DOHH2 (cell line): ENCODE data around the gene TMSB10.

Source experiments
- H3F3A ChIP-seq: fragments of 200-600 bp; sonication (generic), shearing (Covaris generic); 2 replicates; pipeline ENCODE4 v1.6.0; 2016; ENCODE audit warnings: antibody characterized with exemption, mild to moderate bottlenecking; ENCODE audit not compliant: control insufficient read depth, insufficient read depth
- H3K27ac ChIP-seq: fragments of 200-600 bp; sonication (generic); 2 replicates; pipeline ENCODE4 v1.5.1; 2014; ENCODE audit warnings: low read depth, mild to moderate bottlenecking, low read length, moderate library complexity
- H3K27me3 ChIP-seq: fragments of 200-600 bp; sonication (generic); 2 replicates; pipeline ENCODE4 v1.6.1; 2014; ENCODE audit warnings: mild to moderate bottlenecking, low read length, mixed read lengths; ENCODE audit not compliant: control insufficient read depth
- H3K36me3 ChIP-seq: fragments of 200-600 bp; sonication (generic); 2 replicates; pipeline ENCODE4 v1.6.1; 2014; ENCODE audit warnings: mild to moderate bottlenecking, low read length, moderate library complexity, mixed read lengths; ENCODE audit not compliant: control insufficient read depth
- H3K4me1 ChIP-seq: fragments of 200-600 bp; sonication (generic); 2 replicates; pipeline ENCODE4 v1.6.1; 2014; ENCODE audit warnings: mild to moderate bottlenecking, low read length, mixed read lengths; ENCODE audit not compliant: control insufficient read depth
- H3K4me2 ChIP-seq: fragments of 200-600 bp; sonication (generic); 2 replicates; pipeline ENCODE4 v1.6.0; 2014; ENCODE audit warnings: mild to moderate bottlenecking, low read length, moderate library complexity
- H3K4me3 ChIP-seq: fragments of 200-600 bp; sonication (generic); 2 replicates; pipeline ENCODE4 v1.5.1; 2014; ENCODE audit warnings: mild to moderate bottlenecking, low read length, mixed read lengths
- H3K79me2 ChIP-seq: fragments of 200-600 bp; sonication (generic); 2 replicates; pipeline ENCODE4 v1.6.1; 2014; ENCODE audit warnings: mild to moderate bottlenecking, low read length, mixed read lengths; ENCODE audit not compliant: control insufficient read depth
- H3K9me2 ChIP-seq: fragments of 200-600 bp; sonication (generic); replicated peaks from 2 replicates; pipeline ENCODE4 v1.6.1; 2014; ENCODE audit warnings: mild to moderate bottlenecking, low read length, mixed read lengths; ENCODE audit not compliant: control insufficient read depth
- H3K9me3 ChIP-seq: fragments of 200-600 bp; sonication (generic); 2 replicates; pipeline ENCODE4 v1.6.1; 2014; ENCODE audit warnings: antibody characterized with exemption, low read length, mixed read lengths; ENCODE audit not compliant: control insufficient read depth, insufficient read depth
- H4K20me1 ChIP-seq: fragments of 200-600 bp; sonication (generic); 2 replicates; pipeline ENCODE4 v1.6.0; 2014; ENCODE audit warnings: low read depth, mild to moderate bottlenecking, antibody characterized with exemption, low read length, moderate library complexity; ENCODE audit not compliant: control insufficient read depth, insufficient read depth
- CTCF ChIP-seq: fragments of 200-600 bp; sonication (generic); IDR thresholded peaks from one replicate; pipeline ENCODE4 v1.5.1; 2014; ENCODE audit warnings: antibody characterized with exemption, mild to moderate bottlenecking, low read depth, low read length; ENCODE audit not compliant: poor library complexity, severe bottlenecking
- EZH2phosphoT487 ChIP-seq: fragments of 200-600 bp; sonication (generic); IDR thresholded peaks from 2 replicates; pipeline ENCODE4 v1.6.1; 2017; ENCODE audit warnings: borderline replicate concordance, mild to moderate bottlenecking, antibody characterized with exemption, low read length, moderate library complexity, mixed read lengths

The TMSB10 gene

GRCh38 chr2:84891355-84892010 lies 14.0 kb upstream of the TMSB10 start:
- H3K4me1 ChIP-seq: peaks cover 52% of the 10 kb centered on the region
- peaks cover 23% of the 10 kb centered on the region for H3F3A ChIP-seq
- H3K79me2 ChIP-seq: no peaks in the 10 kb centered on the region
- H3K4me2 ChIP-seq: no peak overlapping the region
- no peaks in the 10 kb centered on the region for H4K20me1 ChIP-seq
- no peaks in the 10 kb centered on the region for H3K27me3 ChIP-seq
- H3K36me3 ChIP-seq: no peaks in the 10 kb centered on the region
- TF ChIP-seq CTCF (no peak), EZH2phosphoT487 (no peak)
- no peaks in the 10 kb centered on the region for H3K9me2 ChIP-seq
- no peak overlapping the region for H3K4me3 ChIP-seq
- H3K27ac ChIP-seq: no peak overlapping the region
- H3K9me3 ChIP-seq: no peaks in the 10 kb centered on the region

- Histone ChIP-seq H3K27ac (peak overlapping the region; percentile 76), H3K4me3 (peak overlapping the region; percentile 66), H3F3A (peaks cover 26% of the 10 kb centered on the region), H3K36me3 (no peaks in the 10 kb centered on the region), H3K79me2 (no peaks in the 10 kb centered on the region), H4K20me1 (no peaks in the 10 kb centered on the region), H3K4me1 (peaks cover 66% of the 10 kb centered on the region), H3K9me2 (no peaks in the 10 kb centered on the region), H3K9me3 (no peaks in the 10 kb centered on the region), H3K4me2 (peak overlapping the region; percentile 91), H3K27me3 (no peaks in the 10 kb centered on the region)
- TF ChIP-seq CTCF (no peak), EZH2phosphoT487 (no peak)
Observed at GRCh38 chr2:84894131-84894586, 11.3 kb upstream of the TMSB10 start.

- H3K36me3 ChIP-seq: no peaks in the 10 kb centered on the region
- H3K4me3 ChIP-seq: peak overlapping the region; percentile 66
- peaks cover 58% of the 10 kb centered on the region for H3K4me1 ChIP-seq
- peak overlapping the region; percentile 91 for H3K4me2 ChIP-seq
- H4K20me1 ChIP-seq: no peaks in the 10 kb centered on the region
- peak overlapping the region; percentile 76 for H3K27ac ChIP-seq
- H3K9me3 ChIP-seq: no peaks in the 10 kb centered on the region
- no peaks in the 10 kb centered on the region for H3K79me2 ChIP-seq
- H3K27me3 ChIP-seq: no peaks in the 10 kb centered on the region
- no peak for TF ChIP-seq EZH2phosphoT487
- TF ChIP-seq CTCF: no peak
- H3F3A ChIP-seq: peaks cover 19% of the 10 kb centered on the region
- no peaks in the 10 kb centered on the region for H3K9me2 ChIP-seq
Observed at GRCh38 chr2:84894758-84895520, 10.5 kb upstream of the TMSB10 start.
